HepG2 (cell line): ENCODE data around the gene ERCC6L2. TPM values are rescaled to one million over a fixed set of nuclear protein-coding genes. Genes with fewer than 3 reads are reported as not detected.

ENCODE experiments used
- AGO1 ChIP-seq: fragments of 200-400 bp; formaldehyde crosslinking; IDR thresholded peaks from 2 replicates; pipeline ENCODE4 v1.6.1; 2017; ENCODE audit warnings: mild to moderate bottlenecking, low read depth, low read length, moderate library complexity; ENCODE audit not compliant: poor library complexity, severe bottlenecking
- ATF7-NPFF ChIP-seq: sonication (generic); formaldehyde crosslinking; IDR thresholded peaks from 2 replicates; pipeline ENCODE4 v1.8.1; 2023; ENCODE audit warnings: mild to moderate bottlenecking, low read depth, missing genetic modification reagents, moderate library complexity
- HNRNPH1 ChIP-seq: fragments of 200-400 bp; formaldehyde crosslinking; optimal IDR thresholded peaks from 2 replicates; pipeline ENCODE3; 2017; ENCODE audit warnings: mild to moderate bottlenecking, low read depth, low read length
- HOXA3 ChIP-seq: sonication (generic); formaldehyde crosslinking; IDR thresholded peaks from 2 replicates; pipeline ENCODE4 v1.5.0; 2020; ENCODE audit warnings: missing genetic modification reagents
- HOXA9 ChIP-seq: sonication (generic); formaldehyde crosslinking; IDR thresholded peaks from 2 replicates; pipeline ENCODE4 v1.8.1; 2022; ENCODE audit warnings: missing genetic modification reagents, mild to moderate bottlenecking, moderate library complexity, borderline replicate concordance
- KAT7 ChIP-seq: IDR thresholded peaks from 2 replicates; pipeline ENCODE4 v1.6.1; 2018; ENCODE audit warnings: borderline replicate concordance, missing compliant biosample characterization
- MAF1 ChIP-seq: sonication (generic); formaldehyde crosslinking; IDR thresholded peaks from 2 replicates; pipeline ENCODE4 v1.5.0; 2020; ENCODE audit warnings: missing genetic modification reagents, borderline replicate concordance
- MAFF ChIP-seq: IDR thresholded peaks from 2 replicates; pipeline ENCODE4 v1.6.1; 2011; ENCODE audit warnings: low read depth, low read length, improper control_type of control experiment
- RAD21 ChIP-seq: fragments of 450-650 bp; formaldehyde crosslinking; IDR thresholded peaks from 2 replicates; pipeline ENCODE4 v1.5.0; 2020; ENCODE audit warnings: mild to moderate bottlenecking
- RBFOX2 ChIP-seq: fragments of 200-400 bp; formaldehyde crosslinking; IDR thresholded peaks from 2 replicates; pipeline ENCODE4 v1.6.1; 2017; ENCODE audit warnings: low read depth, mild to moderate bottlenecking, low read length
- ZBTB20 ChIP-seq: sonication (generic); formaldehyde crosslinking; IDR thresholded peaks from 2 replicates; pipeline ENCODE4 v1.8.1; 2023; ENCODE audit warnings: missing genetic modification reagents, low read depth, mild to moderate bottlenecking, borderline replicate concordance
- ZKSCAN1 ChIP-seq: fragments of 150-350 bp; IDR thresholded peaks from 2 replicates; pipeline ENCODE4 v1.6.1; 2014; ENCODE audit warnings: low read length
- ZNF230 ChIP-seq: sonication (generic); formaldehyde crosslinking; IDR thresholded peaks from 2 replicates; pipeline ENCODE4 v1.4.0; 2020; ENCODE audit warnings: mild to moderate bottlenecking, missing genetic modification reagents
- ZNF232 ChIP-seq: sonication (generic); formaldehyde crosslinking; IDR thresholded peaks from 2 replicates; pipeline ENCODE4 v1.4.0; 2020; ENCODE audit warnings: missing genetic modification reagents, borderline replicate concordance
- ZNF337 ChIP-seq: sonication (generic); formaldehyde crosslinking; IDR thresholded peaks from 2 replicates; pipeline ENCODE4 v1.5.1; 2020; ENCODE audit warnings: missing genetic modification reagents, low read depth, mild to moderate bottlenecking, borderline replicate concordance
- ZNF558 ChIP-seq: sonication (generic); formaldehyde crosslinking; IDR thresholded peaks from 2 replicates; pipeline ENCODE4 v1.9.0; 2022; ENCODE audit warnings: mild to moderate bottlenecking, missing genetic modification reagents, borderline replicate concordance
- ZNF607 ChIP-seq: sonication (generic); formaldehyde crosslinking; IDR thresholded peaks from 2 replicates; pipeline ENCODE4 v1.5.1; 2020; ENCODE audit warnings: missing genetic modification reagents, mild to moderate bottlenecking, borderline replicate concordance
- ZNF788 ChIP-seq: sonication (generic); formaldehyde crosslinking; IDR thresholded peaks from 2 replicates; pipeline ENCODE4 v1.5.0; 2020; ENCODE audit warnings: mild to moderate bottlenecking, missing genetic modification reagents, borderline replicate concordance
- polyA plus RNA-seq, 8 experiments: library from polyadenylated mRNA; depleted of rRNA in 3 of 8; stranded (reverse) in 7 of 8; unstranded in 1 of 8; fragments of >200 nt; fragmentation: Illumina TruSeq in 4 of 8; extraction: Trizol in 4 of 8; gene quantifications; 2 replicates each; pipeline versions ENCODE4 v1.2.1 to v1.2.3, GENCODE V29; 2011 to 2016; ENCODE audit warnings: low read depth in 4 of 8, missing spikeins in 1 of 8, mixed read lengths in 1 of 8; ENCODE audit not compliant: insufficient read depth in 1 of 8
- total RNA-seq, 5 experiments: library from RNA; depleted of rRNA; stranded (reverse); fragments of >200 nt; fragmentation: Illumina TruSeq; extraction: Trizol; gene quantifications; 2 replicates each; pipeline ENCODE4 v1.2.3, GENCODE V29; 2016; ENCODE audit warnings: low read depth in 1 of 5
- TF ChIP-seq, protein P1 (sequence below): sonication (generic); formaldehyde crosslinking; IDR thresholded peaks from 2 replicates; pipeline ENCODE4 v1.4.0; 2020; ENCODE audit warnings: missing genetic modification reagents, mild to moderate bottlenecking, borderline replicate concordance
- TF ChIP-seq, protein P2 (sequence below): sonication (generic); formaldehyde crosslinking; IDR thresholded peaks from 2 replicates; pipeline ENCODE4 v1.5.0; 2020; ENCODE audit warnings: mild to moderate bottlenecking, missing genetic modification reagents, borderline replicate concordance
- TF ChIP-seq, protein P3 (sequence below): sonication (generic); formaldehyde crosslinking; IDR thresholded peaks from 2 replicates; pipeline ENCODE4 v1.4.0; 2020; ENCODE audit warnings: missing genetic modification reagents, borderline replicate concordance
- TF ChIP-seq, protein P4 (sequence below): sonication (generic); formaldehyde crosslinking; IDR thresholded peaks from 2 replicates; pipeline ENCODE4 v1.8.0; 2022; ENCODE audit warnings: mild to moderate bottlenecking, missing genetic modification reagents, moderate library complexity
- TF ChIP-seq, protein P5 (sequence below): IDR thresholded peaks from 2 replicates; pipeline ENCODE4 v1.6.1; 2016; ENCODE audit warnings: low read depth, borderline replicate concordance

The ERCC6L2 gene
- total and polyA plus RNA-seq, 2 of the 13 experiments (the other 11 are each of a cell fraction or from before 2014, with no cell fraction given), result 13.4 to 45.9 TPM

DNA sequence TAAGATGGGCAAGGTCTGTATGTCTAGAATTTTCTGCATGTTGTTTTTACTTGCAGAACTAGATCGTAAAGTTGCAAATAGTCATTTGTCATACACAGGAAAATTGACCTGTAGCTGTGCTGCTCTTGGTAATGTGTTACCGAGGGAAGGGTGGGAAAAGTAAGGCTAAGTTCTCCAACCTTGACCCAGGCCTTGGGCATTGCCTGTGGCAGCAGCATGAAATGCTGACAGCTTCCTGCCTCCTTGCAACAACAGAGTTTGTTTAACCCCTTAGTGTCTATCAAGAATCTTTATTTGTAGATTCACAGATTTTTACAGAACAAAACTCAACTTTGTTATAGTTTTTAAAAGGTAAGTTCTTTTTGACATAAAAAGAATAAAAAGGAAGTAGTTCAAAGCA, 48.3 kb downstream of the ERCC6L2 start (continued):
- 0 out of 2 replicates have a peak, but pooled peaks have one; percentile 61 for TF ChIP-seq KAT7 (CRISPR knock-in tag)
- TF ChIP-seq ZNF232 (CRISPR knock-in tag), result no peak
- no peak for TF ChIP-seq ZNF230 (CRISPR knock-in tag)
- TF ChIP-seq, protein P1, sequence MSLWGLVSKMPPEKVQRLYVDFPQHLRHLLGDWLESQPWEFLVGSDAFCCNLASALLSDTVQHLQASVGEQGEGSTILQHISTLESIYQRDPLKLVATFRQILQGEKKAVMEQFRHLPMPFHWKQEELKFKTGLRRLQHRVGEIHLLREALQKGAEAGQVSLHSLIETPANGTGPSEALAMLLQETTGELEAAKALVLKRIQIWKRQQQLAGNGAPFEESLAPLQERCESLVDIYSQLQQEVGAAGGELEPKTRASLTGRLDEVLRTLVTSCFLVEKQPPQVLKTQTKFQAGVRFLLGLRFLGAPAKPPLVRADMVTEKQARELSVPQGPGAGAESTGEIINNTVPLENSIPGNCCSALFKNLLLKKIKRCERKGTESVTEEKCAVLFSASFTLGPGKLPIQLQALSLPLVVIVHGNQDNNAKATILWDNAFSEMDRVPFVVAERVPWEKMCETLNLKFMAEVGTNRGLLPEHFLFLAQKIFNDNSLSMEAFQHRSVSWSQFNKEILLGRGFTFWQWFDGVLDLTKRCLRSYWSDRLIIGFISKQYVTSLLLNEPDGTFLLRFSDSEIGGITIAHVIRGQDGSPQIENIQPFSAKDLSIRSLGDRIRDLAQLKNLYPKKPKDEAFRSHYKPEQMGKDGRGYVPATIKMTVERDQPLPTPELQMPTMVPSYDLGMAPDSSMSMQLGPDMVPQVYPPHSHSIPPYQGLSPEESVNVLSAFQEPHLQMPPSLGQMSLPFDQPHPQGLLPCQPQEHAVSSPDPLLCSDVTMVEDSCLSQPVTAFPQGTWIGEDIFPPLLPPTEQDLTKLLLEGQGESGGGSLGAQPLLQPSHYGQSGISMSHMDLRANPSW (CRISPR knock-in tag), result no peak
- TF ChIP-seq ZNF558 (CRISPR knock-in tag), result no peak
- TF ChIP-seq MAFF, result 0 out of 2 replicates have a peak, but pooled peaks have one; percentile 26
- TF ChIP-seq, protein P2, sequence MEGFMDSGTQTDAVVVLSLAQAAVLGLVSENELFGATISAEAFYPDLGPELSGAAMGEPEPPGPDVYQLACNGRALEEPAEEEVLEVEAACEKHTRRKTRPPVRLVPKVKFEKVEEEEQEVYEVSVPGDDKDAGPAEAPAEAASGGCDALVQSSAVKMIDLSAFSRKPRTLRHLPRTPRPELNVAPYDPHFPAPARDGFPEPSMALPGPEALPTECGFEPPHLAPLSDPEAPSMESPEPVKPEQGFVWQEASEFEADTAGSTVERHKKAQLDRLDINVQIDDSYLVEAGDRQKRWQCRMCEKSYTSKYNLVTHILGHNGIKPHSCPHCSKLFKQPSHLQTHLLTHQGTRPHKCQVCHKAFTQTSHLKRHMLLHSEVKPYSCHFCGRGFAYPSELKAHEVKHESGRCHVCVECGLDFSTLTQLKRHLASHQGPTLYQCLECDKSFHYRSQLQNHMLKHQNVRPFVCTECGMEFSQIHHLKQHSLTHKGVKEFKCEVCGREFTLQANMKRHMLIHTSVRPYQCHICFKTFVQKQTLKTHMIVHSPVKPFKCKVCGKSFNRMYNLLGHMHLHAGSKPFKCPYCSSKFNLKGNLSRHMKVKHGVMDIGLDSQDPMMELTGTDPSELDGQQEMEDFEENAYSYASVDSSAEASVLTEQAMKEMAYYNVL (CRISPR knock-in tag), result no peak
- TF ChIP-seq ZNF337 (CRISPR knock-in tag), result no peak
- TF ChIP-seq RAD21, result no peak
- TF ChIP-seq MAF1, result no peak
- TF ChIP-seq ZKSCAN1, result no peak
- TF ChIP-seq, protein P3, sequence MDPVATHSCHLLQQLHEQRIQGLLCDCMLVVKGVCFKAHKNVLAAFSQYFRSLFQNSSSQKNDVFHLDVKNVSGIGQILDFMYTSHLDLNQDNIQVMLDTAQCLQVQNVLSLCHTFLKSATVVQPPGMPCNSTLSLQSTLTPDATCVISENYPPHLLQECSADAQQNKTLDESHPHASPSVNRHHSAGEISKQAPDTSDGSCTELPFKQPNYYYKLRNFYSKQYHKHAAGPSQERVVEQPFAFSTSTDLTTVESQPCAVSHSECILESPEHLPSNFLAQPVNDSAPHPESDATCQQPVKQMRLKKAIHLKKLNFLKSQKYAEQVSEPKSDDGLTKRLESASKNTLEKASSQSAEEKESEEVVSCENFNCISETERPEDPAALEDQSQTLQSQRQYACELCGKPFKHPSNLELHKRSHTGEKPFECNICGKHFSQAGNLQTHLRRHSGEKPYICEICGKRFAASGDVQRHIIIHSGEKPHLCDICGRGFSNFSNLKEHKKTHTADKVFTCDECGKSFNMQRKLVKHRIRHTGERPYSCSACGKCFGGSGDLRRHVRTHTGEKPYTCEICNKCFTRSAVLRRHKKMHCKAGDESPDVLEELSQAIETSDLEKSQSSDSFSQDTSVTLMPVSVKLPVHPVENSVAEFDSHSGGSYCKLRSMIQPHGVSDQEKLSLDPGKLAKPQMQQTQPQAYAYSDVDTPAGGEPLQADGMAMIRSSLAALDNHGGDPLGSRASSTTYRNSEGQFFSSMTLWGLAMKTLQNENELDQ, result no peak
- no peak for TF ChIP-seq ZNF607 (CRISPR knock-in tag)
- no peak for TF ChIP-seq HNRNPH1
- TF ChIP-seq ATF7-NPFF, result no peak
- TF ChIP-seq ZBTB20 (CRISPR knock-in tag), result no peak
- no peak for TF ChIP-seq AGO1
- TF ChIP-seq HOXA3 (CRISPR knock-in tag), result peak; percentile 48; the same call in 1 of the 2 replicates
- TF ChIP-seq, protein P4, sequence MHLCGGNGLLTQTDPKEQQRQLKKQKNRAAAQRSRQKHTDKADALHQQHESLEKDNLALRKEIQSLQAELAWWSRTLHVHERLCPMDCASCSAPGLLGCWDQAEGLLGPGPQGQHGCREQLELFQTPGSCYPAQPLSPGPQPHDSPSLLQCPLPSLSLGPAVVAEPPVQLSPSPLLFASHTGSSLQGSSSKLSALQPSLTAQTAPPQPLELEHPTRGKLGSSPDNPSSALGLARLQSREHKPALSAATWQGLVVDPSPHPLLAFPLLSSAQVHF (CRISPR knock-in tag), result no peak
- TF ChIP-seq, protein P5, sequence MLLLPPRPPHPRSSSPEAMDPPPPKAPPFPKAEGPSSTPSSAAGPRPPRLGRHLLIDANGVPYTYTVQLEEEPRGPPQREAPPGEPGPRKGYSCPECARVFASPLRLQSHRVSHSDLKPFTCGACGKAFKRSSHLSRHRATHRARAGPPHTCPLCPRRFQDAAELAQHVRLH, result no peak
- TF ChIP-seq RBFOX2, result no peak
- no peak for TF ChIP-seq ZNF788 (CRISPR knock-in tag)
- no peak for TF ChIP-seq HOXA9 (CRISPR knock-in tag)
